ENCODE measurements around the gene PLA2R1. TPM values are rescaled to one million over a fixed set of nuclear protein-coding genes. Genes with fewer than 3 reads are reported as not detected.

The PLA2R1 gene
- total RNA-seq, 2 experiments from 2014 or later = not detected

DNA sequence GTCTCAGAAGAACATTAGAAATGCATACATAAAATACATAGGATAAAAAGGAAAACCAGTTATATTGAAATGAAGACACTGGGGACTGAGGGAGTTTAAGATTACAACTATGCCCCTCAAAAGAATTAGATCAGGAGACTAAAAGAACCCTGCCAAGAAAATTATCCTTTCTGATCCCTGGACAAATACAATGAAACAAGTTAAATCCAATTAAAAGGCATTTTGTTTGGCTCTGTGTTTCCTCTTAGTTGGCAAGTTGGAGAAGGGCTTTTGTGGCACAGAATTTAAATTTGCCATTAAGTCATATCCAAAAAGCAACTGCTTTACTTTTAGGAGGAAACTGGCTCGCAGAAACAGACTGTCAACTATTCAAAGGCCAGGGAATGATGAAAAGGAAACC, 165.3 kb downstream of the PLA2R1 start:
- Mint-ChIP-seq H3K4me1 (peaks cover 37% of the 10 kb centered on the region), H3K9me3 (no peaks in the 10 kb centered on the region), H3K4me3 (no peak overlapping the region), H3K27ac (no peak overlapping the region), H3K27me3 (no peaks in the 10 kb centered on the region), H3K36me3 (ENCODE audit: low read depth) (peaks cover 34% of the 10 kb centered on the region)
- POLR2A ChIA-PET = interaction anchor here (0.6 kb wide), 1 partner anchor 147 kb away, joined by 3 read pairs; no protein-coding TSS in a partner anchor
- no peak for DNase-seq
- CTCF ChIA-PET = no interaction called here

DNA sequence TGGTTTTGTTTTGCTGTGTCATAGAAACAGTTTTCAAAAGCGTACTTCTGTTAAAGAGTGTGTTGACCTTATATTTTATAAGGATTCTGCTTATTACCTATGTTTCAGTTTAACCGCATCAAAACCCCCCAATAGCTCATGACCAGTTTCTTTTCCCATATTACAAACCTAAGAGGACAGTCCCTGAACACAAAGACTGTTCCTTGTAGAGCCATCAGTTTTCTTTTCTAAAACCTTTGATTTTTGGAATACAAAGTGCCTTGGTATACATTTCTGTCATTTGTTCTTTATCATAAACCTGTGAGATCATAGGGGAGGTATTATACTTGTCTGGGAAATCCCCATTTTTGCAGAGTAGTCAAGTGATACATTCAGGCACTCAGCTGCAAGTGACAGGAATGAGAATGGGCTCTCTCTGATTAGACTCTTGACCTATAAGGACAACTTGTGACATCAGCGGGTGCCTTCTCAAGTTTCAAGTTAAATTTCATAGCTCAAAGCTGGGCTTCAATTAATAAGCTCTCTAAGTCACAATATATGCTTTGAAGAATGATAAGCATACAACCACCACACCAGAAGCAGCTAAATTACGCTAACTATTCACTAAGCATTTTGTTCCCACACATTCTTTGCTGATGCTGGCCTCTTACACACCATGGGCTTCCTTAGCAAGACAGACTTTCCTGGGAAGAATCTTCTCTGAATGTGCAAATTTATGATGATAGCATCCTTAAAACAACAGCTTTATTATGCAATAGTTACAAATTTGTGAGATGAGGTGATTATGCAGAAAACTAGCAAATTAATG, 167.0 kb downstream of the PLA2R1 start:
- no peaks in the 10 kb centered on the region for H3K9me3 Mint-ChIP-seq
- H3K36me3 Mint-ChIP-seq (ENCODE audit: low read depth) = peaks cover 30% of the 10 kb centered on the region
- CTCF ChIA-PET = interaction anchor here (0.6 to 1.6 kb wide), 3 partner anchors 14 to 954 kb away, joined by 3 to 4 read pairs (median 3); no protein-coding TSS in a partner anchor
- POLR2A ChIA-PET = interaction anchor here (1.0 to 2.2 kb wide), 3 partner anchors 9 to 183 kb away, joined by 3 to 10 read pairs (median 5); partner anchors contain the start of genes LY75 and MARCHF7
- no peak for DNase-seq
- no peak overlapping the region for H3K4me3 Mint-ChIP-seq
- peaks cover 38% of the 10 kb centered on the region for H3K4me1 Mint-ChIP-seq
- no peaks in the 10 kb centered on the region for H3K27me3 Mint-ChIP-seq
- no peak overlapping the region for H3K27ac Mint-ChIP-seq

GRCh38 chr2:159894145-159894838, 168.1 kb downstream of the PLA2R1 start:
- no peaks in the 10 kb centered on the region for H3K9me3 Mint-ChIP-seq
- peaks cover 35% of the 10 kb centered on the region for H3K4me1 Mint-ChIP-seq
- CTCF ChIA-PET = interaction anchor here (1.6 kb wide), 1 partner anchor 15 kb away, joined by 4 read pairs; no protein-coding TSS in a partner anchor
- H3K27me3 Mint-ChIP-seq = no peaks in the 10 kb centered on the region
- H3K4me3 Mint-ChIP-seq = no peak overlapping the region
- no peak for DNase-seq
- POLR2A ChIA-PET = interaction anchor here (1.0 to 2.2 kb wide), 2 partner anchors 10 to 182 kb away, joined by 5 to 10 read pairs; partner anchors contain the start of genes LY75 and MARCHF7
- peaks cover 37% of the 10 kb centered on the region for H3K36me3 Mint-ChIP-seq (ENCODE audit: low read depth)
- no peak overlapping the region for H3K27ac Mint-ChIP-seq

GRCh38 chr2:159892990-159893810, 169.2 kb downstream of the PLA2R1 start:
- Mint-ChIP-seq H3K27ac (no peak overlapping the region), H3K4me1 (peaks cover 35% of the 10 kb centered on the region), H3K9me3 (no peaks in the 10 kb centered on the region), H3K36me3 (ENCODE audit: low read depth) (peaks cover 35% of the 10 kb centered on the region), H3K27me3 (no peaks in the 10 kb centered on the region), H3K4me3 (no peak overlapping the region)
- no peak for DNase-seq
- POLR2A ChIA-PET = interaction anchor here (1.3 kb wide), 1 partner anchor 7 kb away, joined by 4 read pairs; no protein-coding TSS in a partner anchor
- CTCF ChIA-PET = no interaction called here

DNA sequence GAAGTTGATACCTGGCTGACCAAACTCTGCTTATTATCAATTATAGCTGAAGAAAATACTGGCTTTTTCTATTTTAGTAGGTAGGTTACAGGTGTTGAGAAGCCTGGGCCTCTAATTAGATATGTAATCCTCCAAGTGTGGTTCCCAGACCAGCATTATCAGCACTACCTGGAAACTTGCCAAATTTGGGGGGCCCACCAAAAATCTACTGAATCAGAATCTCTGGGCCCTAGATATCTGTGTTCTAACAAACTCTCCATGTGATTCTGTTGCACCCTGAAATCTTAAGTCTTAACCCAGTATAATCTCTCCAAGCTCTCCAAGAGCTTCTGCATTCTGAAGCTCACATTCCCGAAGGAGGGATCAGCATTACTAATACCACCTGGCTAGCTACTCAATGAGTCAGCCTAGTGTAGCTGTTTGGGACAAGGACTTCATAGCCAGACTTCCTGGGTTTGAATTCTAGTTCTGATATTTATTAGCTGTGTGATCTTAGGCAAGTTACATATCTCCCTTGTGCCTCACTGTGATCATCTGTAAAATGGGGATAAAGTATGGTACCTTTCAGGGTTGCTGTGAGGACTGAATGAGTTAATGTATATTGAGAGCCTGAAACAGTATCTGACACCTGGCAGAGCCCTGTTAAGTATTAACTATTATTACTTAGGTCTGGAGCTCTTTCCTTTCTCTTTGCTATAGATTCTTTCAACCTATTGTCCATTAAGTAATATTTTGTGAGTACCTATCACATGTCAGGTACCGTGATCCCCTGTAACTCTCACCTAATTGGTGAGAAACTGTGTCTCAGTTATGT, 170.3 kb downstream of the PLA2R1 start:
- no peak for DNase-seq
- ChIA-PET POLR2A (interaction anchor here (1.3 kb wide), 1 partner anchor 8 kb away, joined by 4 read pairs; no protein-coding TSS in a partner anchor), CTCF (no interaction called here)
- no peak overlapping the region for H3K27ac Mint-ChIP-seq
- H3K27me3 Mint-ChIP-seq = no peaks in the 10 kb centered on the region
- H3K36me3 Mint-ChIP-seq (ENCODE audit: low read depth) = peaks cover 27% of the 10 kb centered on the region
- peaks cover 32% of the 10 kb centered on the region for H3K4me1 Mint-ChIP-seq
- no peaks in the 10 kb centered on the region for H3K9me3 Mint-ChIP-seq
- H3K4me3 Mint-ChIP-seq = no peak overlapping the region

DNA sequence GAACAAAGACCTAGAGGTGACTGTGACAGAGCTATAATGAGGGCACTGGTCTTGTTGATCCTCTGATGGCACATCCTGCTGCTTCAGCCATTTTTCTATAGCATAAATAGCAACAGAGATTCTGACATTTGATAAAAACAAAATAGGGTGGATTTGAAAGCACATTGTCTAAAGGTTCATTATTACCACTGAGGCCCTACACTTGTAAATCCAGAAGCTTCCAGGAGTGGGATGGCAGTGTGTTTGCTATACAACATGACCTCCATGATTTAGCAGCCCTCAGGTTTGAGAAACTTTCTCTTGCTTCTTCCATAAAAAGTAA, 171.2 kb downstream of the PLA2R1 start:
- ChIA-PET CTCF (no interaction called here), POLR2A (interaction anchor here (1.0 kb wide), 1 partner anchor 12 kb away, joined by 3 read pairs; no protein-coding TSS in a partner anchor)
- Mint-ChIP-seq H3K27ac (no peak overlapping the region), H3K4me3 (no peak overlapping the region), H3K4me1 (peaks cover 29% of the 10 kb centered on the region), H3K27me3 (no peaks in the 10 kb centered on the region), H3K36me3 (ENCODE audit: low read depth) (peaks cover 25% of the 10 kb centered on the region), H3K9me3 (no peaks in the 10 kb centered on the region)
- no peak for DNase-seq

- Mint-ChIP-seq H3K36me3 (ENCODE audit: low read depth) (peaks cover 30% of the 10 kb centered on the region), H3K27me3 (no peaks in the 10 kb centered on the region), H3K4me3 (no peak overlapping the region), H3K9me3 (no peaks in the 10 kb centered on the region), H3K4me1 (peaks cover 24% of the 10 kb centered on the region), H3K27ac (no peak overlapping the region)
- ChIA-PET POLR2A (interaction anchor here (0.8 to 1.0 kb wide), 2 partner anchors 11 to 13 kb away, joined by 3 read pairs; no protein-coding TSS in a partner anchor), CTCF (no interaction called here)
- no peak for DNase-seq
Measured at GRCh38 chr2:159890551-159891266, 171.7 kb downstream of the PLA2R1 start.

GRCh38 chr2:159882130-159882745, 180.2 kb downstream of the PLA2R1 start:
- Mint-ChIP-seq H3K27me3 (no peaks in the 10 kb centered on the region), H3K27ac (no peak overlapping the region), H3K9me3 (no peaks in the 10 kb centered on the region), H3K4me1 (peaks cover 7% of the 10 kb centered on the region), H3K36me3 (ENCODE audit: low read depth) (peaks cover 41% of the 10 kb centered on the region), H3K4me3 (no peak overlapping the region)
- CTCF ChIA-PET = no interaction called here
- POLR2A ChIA-PET = no interaction called here
- no peak for DNase-seq

Other genes starting within 250 kb of the PLA2R1 start
- 10 to 100 TPM; 22.7 to 23.5 TPM for gene LY75, start 157.9 kb downstream of the PLA2R1 start, total RNA-seq
- gene ITGB6, start 137.7 kb upstream of the PLA2R1 start, total RNA-seq = not detected

Data from activated CD4-positive, alpha-beta memory T cell treated with anti-CD3 and anti-CD28 coated beads, Interleukin-2, amount 10 ng/mL, durations not matched to agents 7 days and 5 days (primary cell).